HG02981 (cell line): ENCODE results near the gene FIBP.

Source experiments
- ATAC-seq: cut with Tn5 transposase; IDR thresholded peaks from one replicate; pipeline ENCODE4 v1.9.1; 2021; ENCODE audit warnings: mild to moderate bottlenecking, moderate library complexity; ENCODE audit not compliant: unreplicated experiment

FIBP gene

DNA sequence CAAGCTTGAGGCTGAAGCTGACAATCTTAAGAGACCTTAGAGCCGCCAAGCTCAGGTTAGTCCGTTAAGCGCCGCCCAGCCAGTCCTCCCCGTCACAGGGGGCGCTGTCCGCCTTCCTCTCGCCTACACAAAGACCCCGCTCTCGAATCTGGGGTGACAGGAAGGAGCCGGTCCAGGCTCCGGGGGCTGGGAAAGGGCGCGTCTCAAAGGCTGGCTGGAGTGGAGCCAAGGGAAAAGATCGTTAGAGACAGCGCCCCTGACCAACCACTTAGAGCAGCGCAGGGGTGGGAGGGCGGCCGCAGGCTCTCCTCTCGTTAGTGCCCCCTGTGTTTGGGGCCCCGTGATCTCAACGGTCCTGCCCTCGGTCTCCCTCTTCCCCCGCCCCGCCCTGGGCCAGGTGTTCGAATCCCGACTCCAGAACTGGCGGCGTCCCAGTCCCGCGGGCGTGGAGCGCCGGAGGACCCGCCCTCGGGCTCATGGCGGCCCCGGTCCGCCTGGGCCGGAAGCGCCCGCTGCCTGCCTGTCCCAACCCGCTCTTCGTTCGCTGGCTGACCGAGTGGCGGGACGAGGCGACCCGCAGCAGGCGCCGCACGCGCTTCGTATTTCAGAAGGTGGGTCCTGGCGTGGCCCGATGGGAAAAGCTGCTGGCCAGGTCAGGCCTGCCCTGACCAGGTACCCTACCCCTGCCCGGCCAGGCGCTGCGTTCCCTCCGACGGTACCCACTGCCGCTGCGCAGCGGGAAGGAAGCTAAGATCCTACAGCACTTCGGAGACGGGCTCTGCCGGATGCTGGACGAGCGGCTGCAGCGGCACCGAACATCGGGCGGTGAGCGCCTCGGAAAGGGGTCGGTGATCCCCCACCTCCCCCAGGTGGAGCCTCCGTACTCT is 27.8 kb downstream of the FIBP start, which contains the start of gene MUS81:
TSS of gene MUS81 (plus strand) at position 156 of the 887 bp plus-strand sequence. CDS start at position 477, 321 bp downstream.
- ATAC-seq = peak; percentile 27

DNA sequence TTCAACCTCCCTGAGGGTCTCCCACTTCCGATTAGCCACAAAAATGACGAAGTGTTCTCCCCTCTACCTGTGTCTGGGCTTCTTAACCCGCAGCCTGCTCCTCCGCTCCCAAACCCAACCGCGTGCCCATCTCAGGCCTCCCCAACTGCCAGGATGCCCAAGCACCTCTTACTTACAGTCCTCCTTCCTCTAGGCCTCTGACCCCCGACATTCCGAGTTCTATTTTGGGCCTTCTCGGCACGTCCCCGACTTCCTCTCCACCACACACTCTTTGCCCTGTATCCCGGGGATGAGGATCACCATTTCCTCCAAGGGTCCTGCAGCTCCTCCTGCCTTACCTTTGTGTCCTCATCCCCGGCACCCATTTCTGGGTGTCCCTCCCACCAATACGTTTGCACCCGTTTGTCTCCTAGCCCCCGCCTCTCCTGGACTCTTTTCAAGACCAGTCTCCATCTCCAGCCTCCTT is 28.4 kb downstream of the FIBP start:
- no peak for ATAC-seq

DNA sequence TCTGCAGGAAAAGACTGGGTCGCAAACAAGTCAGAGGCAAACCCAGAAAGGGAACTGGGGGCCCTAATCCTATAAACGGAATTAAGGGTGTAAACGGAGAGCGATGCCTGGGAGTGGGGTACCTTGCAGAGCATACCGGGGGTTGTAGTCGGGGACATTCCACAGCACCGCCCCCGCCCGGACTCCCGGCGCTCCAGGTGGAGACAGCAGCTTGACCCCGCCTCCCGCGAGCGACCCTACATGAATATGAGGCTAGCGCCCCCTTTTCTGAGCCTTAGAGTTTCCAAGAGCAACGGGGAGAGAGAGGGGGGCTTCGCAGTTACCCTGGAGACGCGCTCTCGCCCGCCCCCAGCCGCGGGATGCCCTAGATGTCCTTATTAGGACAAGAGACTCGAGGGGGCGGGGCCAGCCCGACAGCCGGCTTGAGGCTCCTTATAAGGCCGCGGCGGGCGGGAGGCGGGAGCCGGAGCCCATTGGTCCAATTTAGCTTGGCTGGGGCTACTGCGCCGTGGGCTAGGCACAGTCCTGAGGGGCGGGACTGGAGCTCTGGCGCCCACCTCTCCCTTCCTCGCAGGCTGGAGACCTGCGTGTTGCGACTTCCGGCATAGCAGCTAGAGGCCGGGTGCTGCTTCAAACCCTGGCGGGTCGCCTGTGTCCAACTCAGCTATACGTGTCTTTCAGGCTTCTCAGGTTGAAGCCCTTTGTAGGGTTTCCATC is 29.0 kb downstream of the FIBP start:
- ATAC-seq = peak; percentile 51

DNA sequence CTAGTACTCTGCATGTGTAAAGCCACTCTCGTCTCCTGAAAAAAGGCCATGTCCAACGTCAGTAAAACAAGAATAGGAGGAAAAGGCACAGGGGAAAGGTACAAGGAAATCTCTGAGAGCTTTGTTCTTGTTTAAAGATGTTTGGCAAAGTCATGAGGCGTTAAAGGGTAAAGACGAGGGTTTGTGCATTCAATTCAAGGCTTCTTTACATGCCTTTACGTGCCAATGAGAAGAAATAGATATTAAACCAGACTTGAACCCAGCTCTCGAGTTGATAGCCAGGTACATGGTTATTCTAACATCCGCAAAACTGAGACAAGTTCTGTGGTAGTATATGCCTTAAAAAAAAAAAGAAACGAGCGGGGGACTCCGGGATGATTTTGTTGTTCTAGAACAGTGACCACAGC is 29.6 kb downstream of the FIBP start:
- no peak for ATAC-seq

DNA sequence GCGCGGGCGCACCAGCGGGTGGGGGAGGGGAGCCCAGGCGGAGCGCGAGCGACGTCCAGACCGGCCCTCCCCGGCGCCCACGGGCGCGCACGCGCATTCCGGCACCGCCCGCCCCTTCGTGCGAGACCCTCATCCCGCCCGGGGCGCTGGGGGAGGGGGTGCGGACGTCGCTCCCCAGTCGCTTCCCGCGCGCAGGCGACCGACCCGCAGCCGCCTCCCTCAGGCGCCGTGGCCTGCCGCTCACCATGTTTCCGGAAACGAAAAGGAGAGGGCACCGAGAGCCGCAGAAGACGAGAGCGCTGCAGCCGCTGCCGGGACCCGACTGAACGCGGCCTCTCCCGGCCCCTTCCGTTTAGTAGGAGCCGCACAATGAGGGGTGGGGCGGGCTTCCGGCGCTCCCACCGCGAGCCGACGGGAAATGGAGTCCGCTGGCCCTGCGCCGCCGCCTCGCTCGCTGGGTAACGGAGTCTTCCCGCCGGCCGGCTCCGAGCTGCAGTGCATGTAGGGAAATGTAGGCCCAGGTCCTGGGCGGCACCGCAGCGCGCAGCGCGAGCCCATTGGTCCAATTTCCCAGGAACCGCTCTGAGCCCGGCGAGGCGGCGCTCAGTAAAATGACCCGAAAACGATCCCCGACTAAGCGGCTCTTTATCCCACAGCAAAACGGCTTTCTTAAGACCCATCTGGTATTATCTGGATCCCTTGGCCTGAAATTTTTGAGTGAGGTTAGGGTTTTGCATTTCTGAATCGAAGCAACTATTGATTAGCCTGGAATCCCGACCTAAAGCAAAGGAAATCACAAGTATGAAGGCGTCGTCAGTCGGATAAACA is 30.2 kb downstream of the FIBP start, which contains the start of gene CFL1:
TSS of gene CFL1 (minus strand) at position 328 of the 828 bp plus-strand sequence. CDS start at position 247, 81 bp downstream.
- peak; percentile 46 for ATAC-seq

DNA sequence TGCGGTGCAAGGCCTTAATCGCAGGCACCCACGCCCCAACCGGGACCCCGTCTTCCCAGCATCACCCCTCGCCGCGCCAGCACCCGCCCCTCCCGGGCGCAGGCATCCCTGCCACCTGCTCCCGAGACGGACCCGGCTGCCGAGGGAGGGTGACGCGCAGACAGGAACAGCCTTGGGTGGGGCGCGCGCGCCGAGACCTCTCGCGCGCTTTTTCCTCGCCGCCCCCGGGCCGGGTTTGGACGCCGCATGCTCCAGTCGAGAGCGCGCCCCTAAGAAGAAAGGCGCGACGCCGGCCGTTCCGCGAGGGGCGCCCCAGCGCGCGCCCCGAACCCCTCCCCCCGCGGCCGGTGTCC is 30.8 kb downstream of the FIBP start:
- no peak for ATAC-seq

DNA sequence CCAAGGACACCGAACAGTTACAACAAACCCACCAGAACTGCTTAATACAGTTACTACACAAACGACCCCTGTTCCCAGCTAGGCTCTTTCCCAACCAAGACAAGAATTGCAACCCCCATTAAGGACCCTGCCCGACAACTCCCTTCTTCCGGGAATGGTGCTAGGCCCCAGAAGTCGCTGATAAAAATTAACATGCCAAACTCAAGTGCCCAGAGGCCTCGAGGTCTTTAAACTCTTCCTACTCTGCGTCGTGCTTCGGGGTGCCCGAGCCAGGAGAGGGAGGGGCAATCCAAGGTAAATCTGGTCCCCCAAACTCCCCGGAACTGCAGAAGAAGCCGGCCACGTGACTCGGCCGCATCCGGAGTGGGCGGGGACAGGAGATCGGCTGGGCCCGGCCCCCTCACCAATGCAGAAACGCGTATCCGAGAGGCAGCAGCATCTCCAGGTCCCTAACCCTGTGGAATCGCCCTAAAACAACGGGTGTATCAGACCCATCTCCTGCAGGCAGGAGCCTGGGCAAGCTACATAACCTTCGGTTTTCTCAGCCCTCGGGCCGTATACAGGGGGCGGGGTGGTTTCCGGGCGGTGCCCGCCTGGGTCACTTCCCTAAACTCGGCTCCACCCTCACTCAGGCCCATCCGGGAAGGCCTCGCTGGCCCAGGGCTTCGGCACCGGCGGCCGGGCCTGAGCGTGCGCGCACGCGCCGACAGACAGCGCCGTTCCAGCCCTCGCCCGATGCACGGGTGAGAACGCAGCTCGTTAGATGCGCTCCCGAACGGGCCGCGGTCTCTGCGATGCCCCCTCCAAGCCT is 31.4 kb downstream of the FIBP start:
- peak; percentile 24 for ATAC-seq

DNA sequence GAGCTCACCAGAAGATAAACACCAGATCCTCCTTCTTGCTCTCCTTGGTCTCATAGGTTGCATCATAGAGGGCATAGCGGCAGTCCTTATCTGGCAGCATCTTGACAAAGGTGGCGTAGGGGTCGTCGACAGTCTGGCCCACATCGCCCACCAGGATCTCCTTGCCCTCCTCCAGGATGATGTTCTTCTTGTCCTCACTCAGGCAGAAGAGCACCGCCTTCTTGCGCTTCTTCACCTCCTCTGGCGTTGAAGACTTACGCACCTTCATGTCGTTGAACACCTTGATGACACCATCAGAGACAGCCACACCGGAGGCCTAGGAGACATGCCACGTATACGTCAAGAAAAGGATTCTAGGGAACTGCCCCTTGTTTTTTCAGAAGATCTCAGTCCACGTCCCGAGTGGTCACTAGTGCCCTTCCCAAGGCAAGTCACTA is 32.3 kb downstream of the FIBP start:
- ATAC-seq = no peak

DNA sequence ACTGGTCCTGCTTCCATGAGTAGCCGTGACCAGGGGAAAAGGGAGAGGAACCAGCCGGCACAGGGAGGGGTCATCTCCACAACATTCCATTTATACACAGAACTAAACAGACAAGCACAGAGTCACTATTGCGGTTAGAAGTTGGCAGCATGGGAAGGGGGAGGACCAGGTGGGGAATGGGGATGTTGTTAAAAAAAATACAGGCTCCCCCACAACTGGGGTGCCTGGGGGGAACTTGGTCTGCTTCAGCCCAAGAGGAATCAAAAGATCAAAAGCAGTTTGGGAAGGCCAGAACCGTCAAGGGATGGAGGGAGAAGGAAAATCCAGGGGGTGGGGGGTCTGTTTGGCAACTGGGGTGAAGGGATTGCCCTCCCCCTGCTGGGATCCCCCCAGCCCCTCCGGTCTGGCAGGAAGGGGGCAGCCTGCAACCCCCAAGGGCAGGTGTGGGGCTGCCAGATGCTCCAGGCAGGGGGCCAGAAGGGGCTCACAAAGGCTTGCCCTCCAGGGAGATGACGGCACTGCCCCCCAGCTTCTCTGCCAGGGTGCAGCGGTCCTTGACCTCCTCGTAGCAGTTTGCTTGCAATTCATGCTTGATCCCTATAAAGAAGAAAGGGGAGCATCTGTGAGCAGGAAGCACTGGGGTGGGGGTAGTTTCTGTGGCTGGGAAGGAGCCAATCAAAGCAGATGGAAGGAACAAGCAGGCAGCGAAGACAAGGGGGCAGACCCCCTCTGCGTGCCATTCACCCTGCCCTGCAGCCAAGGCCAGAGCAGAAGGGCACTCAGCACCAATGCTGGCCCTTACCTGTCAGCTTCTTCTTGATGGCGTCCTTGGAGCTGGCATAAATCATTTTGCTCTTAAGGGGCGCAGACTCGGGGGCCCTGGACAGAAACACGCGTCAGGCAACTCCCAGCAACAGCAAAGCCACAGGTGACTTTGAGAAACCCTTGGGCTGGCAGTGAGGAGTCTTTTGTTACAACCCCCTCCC is 33.1 kb downstream of the FIBP start:
- no peak for ATAC-seq

DNA sequence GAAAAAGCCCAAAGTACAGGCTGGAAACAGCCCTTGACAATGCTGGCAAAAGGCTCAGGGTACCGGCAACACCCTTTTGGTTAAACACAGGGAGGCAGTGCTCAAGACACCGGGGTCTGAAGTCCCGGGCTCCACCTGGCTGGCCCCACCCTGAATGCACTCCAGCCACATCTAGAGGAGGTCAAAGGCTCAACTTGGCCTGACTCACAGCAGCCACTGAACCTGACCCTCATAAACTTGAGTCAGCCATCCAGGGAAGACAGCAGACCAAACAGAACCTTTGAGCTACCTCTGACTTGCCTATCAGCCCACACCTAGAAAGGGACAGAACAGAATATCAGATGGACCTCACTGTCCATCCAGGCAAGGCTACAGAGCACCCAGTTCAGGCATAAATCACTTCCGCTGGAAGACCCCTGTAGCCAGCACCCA is 34.1 kb downstream of the FIBP start:
- ATAC-seq = no peak

DNA sequence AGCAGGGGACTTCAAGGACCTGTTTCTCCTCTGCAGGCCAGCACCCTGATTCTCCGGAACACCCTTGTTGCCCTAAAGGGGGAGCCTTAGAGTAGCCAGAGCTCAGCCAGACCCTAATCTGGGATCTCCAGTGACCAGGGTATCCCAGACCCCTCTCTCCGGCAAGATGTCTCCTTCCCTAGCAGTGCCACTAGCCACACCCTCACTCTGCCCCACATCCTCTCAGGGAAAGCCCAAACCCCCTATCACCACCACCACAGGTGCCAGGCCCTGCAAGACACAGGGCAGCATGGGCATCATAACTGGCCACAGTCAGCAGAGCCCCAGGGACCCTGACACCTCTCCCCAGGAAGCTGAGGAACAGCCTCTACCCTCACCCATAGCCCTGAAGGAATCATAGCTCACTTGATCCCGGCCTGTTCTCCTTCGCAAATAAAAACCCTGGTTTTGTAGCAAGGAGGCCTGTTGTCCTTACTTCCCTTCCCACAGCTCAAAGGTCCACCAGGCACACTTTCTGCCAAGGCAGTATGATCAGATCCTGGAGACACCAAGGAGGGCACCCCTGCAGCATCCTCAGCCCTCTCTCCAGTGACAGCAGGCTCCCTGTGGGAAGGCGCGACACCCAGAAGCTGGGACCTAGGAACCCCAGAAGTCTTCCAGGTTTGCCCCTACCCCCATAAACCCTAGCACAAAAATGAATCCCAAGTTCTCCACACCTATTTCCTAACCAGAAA is 34.9 kb downstream of the FIBP start:
- ATAC-seq = no peak

DNA sequence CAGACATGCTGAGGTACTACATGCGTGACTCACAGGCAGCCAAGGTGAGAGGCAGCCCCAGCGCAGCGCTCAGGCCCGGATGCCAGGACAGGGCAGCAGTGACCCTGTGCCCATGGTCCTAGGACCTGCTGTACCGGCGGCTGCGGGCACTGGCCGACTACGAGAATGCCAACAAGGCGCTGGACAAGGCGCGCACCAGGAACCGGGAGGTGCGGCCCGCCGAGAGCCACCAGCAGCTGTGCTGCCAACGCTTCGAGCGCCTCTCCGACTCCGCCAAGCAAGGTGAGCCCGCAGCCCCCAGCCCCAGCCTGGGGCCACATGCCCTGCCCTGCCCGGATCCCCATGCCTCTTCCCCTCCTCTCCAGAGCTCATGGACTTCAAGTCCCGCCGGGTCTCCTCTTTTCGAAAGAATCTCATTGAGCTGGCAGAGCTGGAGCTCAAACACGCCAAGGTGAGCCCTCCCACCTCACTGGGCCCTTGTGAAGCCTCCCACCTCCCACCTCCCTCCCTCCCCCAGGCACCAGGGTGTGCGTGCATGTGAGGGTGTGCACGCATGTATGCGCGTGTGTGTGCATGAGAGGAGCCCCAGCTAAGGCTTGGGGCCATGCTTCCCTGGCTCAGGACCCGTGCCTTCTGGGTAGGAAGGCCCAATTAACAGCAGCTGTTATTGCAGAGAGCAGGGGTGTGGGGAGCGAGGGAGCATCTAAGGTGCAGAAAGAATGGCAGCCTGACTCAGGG is 35.6 kb downstream of the FIBP start:
- ATAC-seq = no peak

DNA sequence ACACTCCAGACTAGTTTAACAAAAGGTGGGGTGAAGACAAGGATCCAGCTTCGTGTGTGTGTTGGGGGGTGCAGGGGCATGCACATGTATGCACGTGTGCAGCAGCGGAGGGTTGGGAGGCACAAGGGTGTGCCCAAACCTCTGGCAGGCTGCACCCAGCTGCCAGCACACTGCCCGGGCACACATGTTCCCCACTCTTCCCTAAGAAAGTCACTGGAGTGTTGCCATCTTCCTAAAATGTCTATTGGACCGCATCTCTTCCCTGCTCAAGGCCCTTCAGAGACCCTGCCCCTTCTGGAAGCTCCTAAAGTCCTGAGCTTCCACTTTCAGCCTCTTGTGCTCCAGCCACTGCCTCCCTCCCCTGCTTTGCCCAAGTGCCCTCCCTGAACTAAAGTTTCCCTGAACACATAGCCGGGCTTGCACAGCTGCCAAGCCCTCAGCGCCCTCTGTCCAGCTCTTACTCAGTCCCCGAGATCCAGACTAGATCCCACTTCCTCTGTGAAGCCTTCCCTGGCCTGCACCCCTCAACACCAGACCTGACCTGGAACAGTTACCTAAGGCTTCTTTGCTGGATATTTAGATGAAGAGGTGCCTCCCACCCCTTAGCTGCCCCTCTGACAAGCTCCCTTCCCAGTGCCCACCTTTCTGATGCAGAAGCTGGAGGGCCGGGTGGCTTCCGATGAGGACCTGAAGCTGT is 36.3 kb downstream of the FIBP start:
- no peak for ATAC-seq

DNA sequence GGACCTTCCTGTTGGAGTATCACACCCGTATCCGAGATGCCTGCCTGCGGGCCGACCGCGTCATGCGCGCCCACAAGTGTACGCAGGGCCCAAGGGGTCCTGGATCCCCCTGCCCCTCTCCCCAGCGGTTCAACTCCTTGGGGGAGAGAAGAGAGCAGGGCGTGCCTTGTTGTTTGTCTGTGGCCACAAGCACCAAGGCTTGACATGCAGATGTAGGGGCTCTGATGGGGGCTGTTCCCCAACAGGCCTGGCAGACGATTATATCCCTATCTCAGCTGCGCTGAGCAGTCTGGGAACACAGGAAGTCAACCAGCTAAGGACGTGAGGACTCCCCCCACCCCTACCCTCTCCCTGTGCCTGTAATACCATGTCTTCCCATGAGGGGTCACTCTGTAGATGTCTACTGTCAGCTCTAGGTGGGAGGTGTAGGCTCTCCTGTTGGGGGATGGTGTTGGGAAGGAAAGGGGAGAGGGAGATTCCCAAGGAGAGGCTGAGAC is 37.1 kb downstream of the FIBP start:
- ATAC-seq = no peak

DNA sequence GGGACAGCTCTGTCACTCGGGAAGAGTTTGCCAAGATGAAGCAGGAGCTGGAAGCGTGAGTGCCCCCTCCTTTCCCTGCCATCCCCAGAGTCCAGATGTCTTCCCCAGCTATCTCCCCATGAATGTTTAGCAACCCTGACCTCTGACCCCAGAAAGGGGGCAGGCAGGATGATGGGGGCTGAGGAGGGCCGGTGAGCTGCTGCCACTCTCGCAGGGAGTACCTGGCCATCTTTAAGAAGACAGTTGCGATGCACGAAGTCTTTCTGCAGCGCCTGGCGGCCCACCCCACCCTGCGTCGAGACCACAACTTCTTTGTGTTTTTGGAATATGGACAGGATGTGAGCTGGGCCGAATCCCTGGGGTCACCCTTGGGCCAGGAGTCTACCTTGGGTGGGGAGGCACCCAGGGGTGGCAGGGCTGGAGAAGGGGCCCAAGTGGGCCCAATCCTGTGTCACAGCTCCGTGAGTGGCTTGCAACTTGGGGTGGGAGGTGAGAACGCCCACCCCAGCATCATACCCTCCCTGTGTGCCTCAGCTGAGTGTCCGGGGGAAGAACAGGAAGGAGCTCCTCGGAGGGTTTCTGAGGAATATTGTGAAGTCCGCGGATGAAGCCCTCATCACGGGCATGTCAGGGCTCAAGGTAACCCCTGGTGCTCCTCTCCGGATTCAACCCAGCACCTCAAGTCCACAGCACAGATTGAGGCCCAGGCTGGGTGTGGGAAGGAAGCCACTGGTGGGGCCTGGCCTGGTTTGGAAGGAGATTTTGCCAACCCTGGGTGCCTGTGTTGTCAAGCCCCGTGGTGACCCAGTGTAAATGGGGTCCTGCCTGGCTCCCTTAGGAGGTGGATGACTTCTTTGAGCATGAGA is 37.8 kb downstream of the FIBP start:
- no peak for ATAC-seq

DNA sequence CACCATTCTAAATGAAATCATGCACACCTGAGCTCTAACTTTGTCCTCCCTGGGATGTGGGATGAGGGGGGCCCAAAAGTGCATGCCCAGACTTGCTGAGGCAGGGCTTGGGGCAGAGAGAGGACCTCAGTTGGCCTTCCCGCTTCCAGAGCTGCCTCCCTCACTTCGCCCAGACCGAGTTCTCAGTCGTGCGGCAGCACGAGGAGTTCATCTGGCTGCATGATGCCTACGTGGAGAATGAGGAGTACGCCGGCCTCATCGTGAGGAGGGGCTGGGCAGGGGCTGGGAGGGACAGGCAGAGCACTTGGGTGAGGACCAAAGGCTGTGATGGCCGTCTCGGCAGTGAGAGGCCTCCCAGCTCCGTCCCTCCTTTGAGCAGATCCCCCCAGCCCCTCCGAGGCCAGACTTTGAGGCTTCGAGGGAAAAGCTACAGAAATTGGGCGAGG is 38.5 kb downstream of the FIBP start:
- no peak for ATAC-seq
